ENCODE data around the gene TAT.
A peak's percentile ranks its signal among the peaks of the same experiment; 100 is the strongest.

Gene TAT

DNA sequence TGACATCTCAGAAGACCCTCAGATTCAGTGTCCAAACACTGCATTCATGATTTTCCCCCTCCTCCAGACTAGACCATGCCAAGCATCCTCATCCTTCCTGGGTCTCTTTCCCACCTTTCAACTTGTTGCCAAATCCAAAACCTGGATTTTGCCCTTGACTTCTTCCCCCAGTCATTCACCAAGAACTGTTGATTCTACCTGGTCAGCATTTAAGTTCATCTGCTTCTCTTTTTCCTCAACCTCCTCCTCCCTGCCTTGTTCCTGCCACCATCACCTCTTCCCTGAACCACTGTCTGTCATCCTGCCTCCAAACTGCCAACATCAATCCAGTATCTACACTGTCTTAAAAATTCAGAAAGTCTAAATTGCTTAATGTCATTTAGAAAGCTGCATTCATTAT is 29.7 kb downstream of the TAT start (continued):
- TF ChIP-seq, protein P1, sequence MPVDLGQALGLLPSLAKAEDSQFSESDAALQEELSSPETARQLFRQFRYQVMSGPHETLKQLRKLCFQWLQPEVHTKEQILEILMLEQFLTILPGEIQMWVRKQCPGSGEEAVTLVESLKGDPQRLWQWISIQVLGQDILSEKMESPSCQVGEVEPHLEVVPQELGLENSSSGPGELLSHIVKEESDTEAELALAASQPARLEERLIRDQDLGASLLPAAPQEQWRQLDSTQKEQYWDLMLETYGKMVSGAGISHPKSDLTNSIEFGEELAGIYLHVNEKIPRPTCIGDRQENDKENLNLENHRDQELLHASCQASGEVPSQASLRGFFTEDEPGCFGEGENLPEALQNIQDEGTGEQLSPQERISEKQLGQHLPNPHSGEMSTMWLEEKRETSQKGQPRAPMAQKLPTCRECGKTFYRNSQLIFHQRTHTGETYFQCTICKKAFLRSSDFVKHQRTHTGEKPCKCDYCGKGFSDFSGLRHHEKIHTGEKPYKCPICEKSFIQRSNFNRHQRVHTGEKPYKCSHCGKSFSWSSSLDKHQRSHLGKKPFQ (tag by site-specific recombination; IDR thresholded peaks at IDR 0.05) = no peak

DNA sequence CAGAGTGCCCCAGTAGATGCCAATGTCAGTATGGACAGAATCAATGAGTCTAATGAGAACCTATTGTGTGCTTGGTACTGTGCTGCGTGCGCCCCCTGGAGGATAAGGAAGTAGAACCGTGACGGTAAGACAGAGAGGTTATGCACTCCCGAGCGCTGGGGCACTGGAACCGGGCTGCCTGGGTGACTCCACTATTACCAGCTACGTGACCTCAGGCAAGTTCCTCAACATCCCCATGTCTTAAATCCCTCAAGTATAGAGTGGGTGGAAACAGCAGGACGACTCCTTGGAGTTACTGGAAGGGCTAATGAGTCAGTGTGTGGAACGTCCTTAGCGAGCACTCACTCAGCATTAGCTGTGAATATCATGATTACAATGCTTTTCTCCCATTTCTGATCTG is 34.5 kb downstream of the TAT start:
- Histone ChIP-seq H3K36me3 (ENCODE audit: control insufficient read depth in 2 of 2, insufficient read depth in 1 of 2, low read length in 2 of 2) (no peaks in the 10 kb centered on the region), H3K27ac (ENCODE audit: extremely low read depth, low read depth, low read length) (no peak overlapping the region), H3K4me1 (ENCODE audit: control insufficient read depth, insufficient read depth, low read length) (no peaks in the 10 kb centered on the region), H3K9me3 (ENCODE audit: control insufficient read depth, insufficient read depth, low read depth, low read length) (no peaks in the 10 kb centered on the region), H3K4me3 (ENCODE audit: low read depth, low read length) (no peak overlapping the region)
- CTCF ChIA-PET = interaction anchor here (0.6 to 2.6 kb wide), 10 partner anchors 10 to 186 kb away, joined by 3 to 17 read pairs (median 4); no protein-coding TSS in a partner anchor
- POLR2A ChIA-PET = no interaction called here
- TF ChIP-seq ZNF777 (tag by site-specific recombination; IDR thresholded peaks at IDR 0.05; ENCODE audit: borderline replicate concordance) (no peak), ZNF530 (tag by site-specific recombination; IDR thresholded peaks at IDR 0.05; ENCODE audit: low read depth) (no peak), ZNF654 (tag by site-specific recombination; IDR thresholded peaks at IDR 0.05; ENCODE audit: low read depth) (0 out of 2 replicates have a peak, but pooled peaks have one; percentile 29), ZNF138 (tag by site-specific recombination; IDR thresholded peaks at IDR 0.05; ENCODE audit: borderline replicate concordance) (no peak), ZNF571 (tag by site-specific recombination; IDR thresholded peaks at IDR 0.05) (no peak), ZNF660 (tag by site-specific recombination; IDR thresholded peaks at IDR 0.05) (no peak), ZNF24 (tag by site-specific recombination; IDR thresholded peaks at IDR 0.05) (no peak), ZBTB17 (tag by site-specific recombination; IDR thresholded peaks at IDR 0.05) (peak; percentile 34; the same call in 1 of the 2 replicates), ZNF132 (tag by site-specific recombination; IDR thresholded peaks at IDR 0.05; ENCODE audit: borderline replicate concordance) (no peak), ZNF768 (tag by site-specific recombination; IDR thresholded peaks at IDR 0.05) (peak; percentile 9; the same call in 1 of the 2 replicates), ZSCAN23 (tag by site-specific recombination; IDR thresholded peaks at IDR 0.05) (no peak), KLF10 (tag by site-specific recombination; IDR thresholded peaks at IDR 0.05) (no peak), ZNF558 (tag by site-specific recombination; IDR thresholded peaks at IDR 0.05) (no peak), EGR2 (tag by site-specific recombination; IDR thresholded peaks at IDR 0.05; ENCODE audit: low read depth) (no peak), WT1 (tag by site-specific recombination; IDR thresholded peaks at IDR 0.05) (no peak), ZNF324 (tag by site-specific recombination; IDR thresholded peaks at IDR 0.05) (no peak), ZNF600 (tag by site-specific recombination; IDR thresholded peaks at IDR 0.05) (peak; percentile 67), ZFP41 (tag by site-specific recombination; IDR thresholded peaks at IDR 0.05; ENCODE audit: borderline replicate concordance) (no peak)
- TF ChIP-seq, protein P2, sequence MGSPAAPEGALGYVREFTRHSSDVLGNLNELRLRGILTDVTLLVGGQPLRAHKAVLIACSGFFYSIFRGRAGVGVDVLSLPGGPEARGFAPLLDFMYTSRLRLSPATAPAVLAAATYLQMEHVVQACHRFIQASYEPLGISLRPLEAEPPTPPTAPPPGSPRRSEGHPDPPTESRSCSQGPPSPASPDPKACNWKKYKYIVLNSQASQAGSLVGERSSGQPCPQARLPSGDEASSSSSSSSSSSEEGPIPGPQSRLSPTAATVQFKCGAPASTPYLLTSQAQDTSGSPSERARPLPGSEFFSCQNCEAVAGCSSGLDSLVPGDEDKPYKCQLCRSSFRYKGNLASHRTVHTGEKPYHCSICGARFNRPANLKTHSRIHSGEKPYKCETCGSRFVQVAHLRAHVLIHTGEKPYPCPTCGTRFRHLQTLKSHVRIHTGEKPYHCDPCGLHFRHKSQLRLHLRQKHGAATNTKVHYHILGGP (tag by site-specific recombination; IDR thresholded peaks at IDR 0.05) = no peak
- TF ChIP-seq, protein P3, sequence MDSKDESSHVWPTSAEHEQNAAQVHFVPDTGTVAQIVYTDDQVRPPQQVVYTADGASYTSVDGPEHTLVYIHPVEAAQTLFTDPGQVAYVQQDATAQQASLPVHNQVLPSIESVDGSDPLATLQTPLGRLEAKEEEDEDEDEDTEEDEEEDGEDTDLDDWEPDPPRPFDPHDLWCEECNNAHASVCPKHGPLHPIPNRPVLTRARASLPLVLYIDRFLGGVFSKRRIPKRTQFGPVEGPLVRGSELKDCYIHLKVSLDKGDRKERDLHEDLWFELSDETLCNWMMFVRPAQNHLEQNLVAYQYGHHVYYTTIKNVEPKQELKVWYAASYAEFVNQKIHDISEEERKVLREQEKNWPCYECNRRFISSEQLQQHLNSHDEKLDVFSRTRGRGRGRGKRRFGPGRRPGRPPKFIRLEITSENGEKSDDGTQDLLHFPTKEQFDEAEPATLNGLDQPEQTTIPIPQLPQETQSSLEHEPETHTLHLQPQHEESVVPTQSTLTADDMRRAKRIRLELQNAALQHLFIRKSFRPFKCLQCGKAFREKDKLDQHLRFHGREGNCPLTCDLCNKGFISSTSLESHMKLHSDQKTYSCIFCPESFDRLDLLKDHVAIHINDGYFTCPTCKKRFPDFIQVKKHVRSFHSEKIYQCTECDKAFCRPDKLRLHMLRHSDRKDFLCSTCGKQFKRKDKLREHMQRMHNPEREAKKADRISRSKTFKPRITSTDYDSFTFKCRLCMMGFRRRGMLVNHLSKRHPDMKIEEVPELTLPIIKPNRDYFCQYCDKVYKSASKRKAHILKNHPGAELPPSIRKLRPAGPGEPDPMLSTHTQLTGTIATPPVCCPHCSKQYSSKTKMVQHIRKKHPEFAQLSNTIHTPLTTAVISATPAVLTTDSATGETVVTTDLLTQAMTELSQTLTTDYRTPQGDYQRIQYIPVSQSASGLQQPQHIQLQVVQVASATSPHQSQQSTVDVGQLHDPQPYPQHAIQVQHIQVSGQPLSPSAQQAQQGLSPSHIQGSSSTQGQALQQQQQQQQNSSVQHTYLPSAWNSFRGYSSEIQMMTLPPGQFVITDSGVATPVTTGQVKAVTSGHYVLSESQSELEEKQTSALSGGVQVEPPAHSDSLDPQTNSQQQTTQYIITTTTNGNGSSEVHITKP (tag by site-specific recombination; IDR thresholded peaks at IDR 0.05) = no peak
- TF ChIP-seq, protein P4, sequence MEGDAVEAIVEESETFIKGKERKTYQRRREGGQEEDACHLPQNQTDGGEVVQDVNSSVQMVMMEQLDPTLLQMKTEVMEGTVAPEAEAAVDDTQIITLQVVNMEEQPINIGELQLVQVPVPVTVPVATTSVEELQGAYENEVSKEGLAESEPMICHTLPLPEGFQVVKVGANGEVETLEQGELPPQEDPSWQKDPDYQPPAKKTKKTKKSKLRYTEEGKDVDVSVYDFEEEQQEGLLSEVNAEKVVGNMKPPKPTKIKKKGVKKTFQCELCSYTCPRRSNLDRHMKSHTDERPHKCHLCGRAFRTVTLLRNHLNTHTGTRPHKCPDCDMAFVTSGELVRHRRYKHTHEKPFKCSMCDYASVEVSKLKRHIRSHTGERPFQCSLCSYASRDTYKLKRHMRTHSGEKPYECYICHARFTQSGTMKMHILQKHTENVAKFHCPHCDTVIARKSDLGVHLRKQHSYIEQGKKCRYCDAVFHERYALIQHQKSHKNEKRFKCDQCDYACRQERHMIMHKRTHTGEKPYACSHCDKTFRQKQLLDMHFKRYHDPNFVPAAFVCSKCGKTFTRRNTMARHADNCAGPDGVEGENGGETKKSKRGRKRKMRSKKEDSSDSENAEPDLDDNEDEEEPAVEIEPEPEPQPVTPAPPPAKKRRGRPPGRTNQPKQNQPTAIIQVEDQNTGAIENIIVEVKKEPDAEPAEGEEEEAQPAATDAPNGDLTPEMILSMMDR (tag by site-specific recombination; IDR thresholded peaks at IDR 0.05) = peak; percentile 62; the same call in 1 of the 2 replicates
- TF ChIP-seq, protein P5, sequence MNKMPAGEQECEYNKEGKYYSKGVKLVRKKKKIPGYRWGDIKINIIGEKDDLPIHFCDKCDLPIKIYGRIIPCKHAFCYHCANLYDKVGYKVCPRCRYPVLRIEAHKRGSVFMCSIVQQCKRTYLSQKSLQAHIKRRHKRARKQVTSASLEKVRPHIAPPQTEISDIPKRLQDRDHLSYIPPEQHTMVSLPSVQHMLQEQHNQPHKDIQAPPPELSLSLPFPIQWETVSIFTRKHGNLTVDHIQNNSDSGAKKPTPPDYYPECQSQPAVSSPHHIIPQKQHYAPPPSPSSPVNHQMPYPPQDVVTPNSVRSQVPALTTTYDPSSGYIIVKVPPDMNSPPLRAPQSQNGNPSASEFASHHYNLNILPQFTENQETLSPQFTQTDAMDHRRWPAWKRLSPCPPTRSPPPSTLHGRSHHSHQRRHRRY (tag by site-specific recombination; IDR thresholded peaks at IDR 0.05) = no peak
- TF ChIP-seq, protein P6, sequence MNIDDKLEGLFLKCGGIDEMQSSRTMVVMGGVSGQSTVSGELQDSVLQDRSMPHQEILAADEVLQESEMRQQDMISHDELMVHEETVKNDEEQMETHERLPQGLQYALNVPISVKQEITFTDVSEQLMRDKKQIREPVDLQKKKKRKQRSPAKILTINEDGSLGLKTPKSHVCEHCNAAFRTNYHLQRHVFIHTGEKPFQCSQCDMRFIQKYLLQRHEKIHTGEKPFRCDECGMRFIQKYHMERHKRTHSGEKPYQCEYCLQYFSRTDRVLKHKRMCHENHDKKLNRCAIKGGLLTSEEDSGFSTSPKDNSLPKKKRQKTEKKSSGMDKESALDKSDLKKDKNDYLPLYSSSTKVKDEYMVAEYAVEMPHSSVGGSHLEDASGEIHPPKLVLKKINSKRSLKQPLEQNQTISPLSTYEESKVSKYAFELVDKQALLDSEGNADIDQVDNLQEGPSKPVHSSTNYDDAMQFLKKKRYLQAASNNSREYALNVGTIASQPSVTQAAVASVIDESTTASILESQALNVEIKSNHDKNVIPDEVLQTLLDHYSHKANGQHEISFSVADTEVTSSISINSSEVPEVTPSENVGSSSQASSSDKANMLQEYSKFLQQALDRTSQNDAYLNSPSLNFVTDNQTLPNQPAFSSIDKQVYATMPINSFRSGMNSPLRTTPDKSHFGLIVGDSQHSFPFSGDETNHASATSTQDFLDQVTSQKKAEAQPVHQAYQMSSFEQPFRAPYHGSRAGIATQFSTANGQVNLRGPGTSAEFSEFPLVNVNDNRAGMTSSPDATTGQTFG (tag by site-specific recombination; IDR thresholded peaks at IDR 0.05; ENCODE audit: borderline replicate concordance) = no peak
